Peyer's patch (tissue), 4 donors: Measurements from ENCODE around the gene SERPINB4.

Source experiments
- CTCF ChIP-seq, 6 experiments: fragments of 450-650 bp in 4 of 6; fragments of 200-600 bp in 2 of 6; sonication (generic) in 1 of 6; IDR thresholded peaks; one replicate each; pipeline ENCODE4 v1.5.1; 2017 to 2019; ENCODE audit warnings: antibody characterized with exemption in 6 of 6, mild to moderate bottlenecking in 3 of 6, moderate library complexity in 1 of 6
- POLR2A ChIP-seq, 2 donors: fragments of 450-650 bp; IDR thresholded peaks; one replicate each; pipeline ENCODE4 v1.5.1; 2017; ENCODE audit warnings: antibody characterized with exemption in 2 of 2, mild to moderate bottlenecking in 2 of 2, moderate library complexity in 2 of 2

DNA sequence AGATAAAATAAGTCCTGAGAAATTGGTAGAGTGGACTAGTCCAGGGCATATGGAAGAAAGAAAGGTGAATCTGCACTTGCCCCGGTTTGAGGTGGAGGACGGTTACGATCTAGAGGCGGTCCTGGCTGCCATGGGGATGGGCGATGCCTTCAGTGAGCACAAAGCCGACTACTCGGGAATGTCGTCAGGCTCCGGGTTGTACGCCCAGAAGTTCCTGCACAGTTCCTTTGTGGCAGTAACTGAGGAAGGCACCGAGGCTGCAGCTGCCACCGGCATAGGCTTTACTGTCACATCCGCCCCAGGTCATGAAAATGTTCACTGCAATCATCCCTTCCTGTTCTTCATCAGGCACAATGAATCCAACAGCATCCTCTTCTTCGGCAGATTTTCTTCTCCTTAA is 47.1 kb downstream of the SERPINB4 start:
- TF ChIP-seq CTCF (IDR thresholded peaks at IDR 0.05), result no peak
- TF ChIP-seq POLR2A (IDR thresholded peaks at IDR 0.05), result no peak
